HT-29 (cell line): Measurements from ENCODE around the gene TOLLIP. TPM values are rescaled to one million over a fixed set of nuclear protein-coding genes. Genes with fewer than 3 reads are reported as not detected.

Source experiments
- DNase-seq: peaks from one replicate; pipeline ENCODE4 v3.0.0-alpha.2; 2015; ENCODE audit warnings: low spot score
- total RNA-seq: library from RNA; depleted of rRNA; stranded (reverse); fragments of >200 nt; shearing (Covaris generic); gene quantifications from 2 replicates; pipeline ENCODE4 v1.2.3, GENCODE V29; 2014

TOLLIP gene
- total RNA-seq, 1 experiment from 2014 or later, result 53.6 TPM

DNA sequence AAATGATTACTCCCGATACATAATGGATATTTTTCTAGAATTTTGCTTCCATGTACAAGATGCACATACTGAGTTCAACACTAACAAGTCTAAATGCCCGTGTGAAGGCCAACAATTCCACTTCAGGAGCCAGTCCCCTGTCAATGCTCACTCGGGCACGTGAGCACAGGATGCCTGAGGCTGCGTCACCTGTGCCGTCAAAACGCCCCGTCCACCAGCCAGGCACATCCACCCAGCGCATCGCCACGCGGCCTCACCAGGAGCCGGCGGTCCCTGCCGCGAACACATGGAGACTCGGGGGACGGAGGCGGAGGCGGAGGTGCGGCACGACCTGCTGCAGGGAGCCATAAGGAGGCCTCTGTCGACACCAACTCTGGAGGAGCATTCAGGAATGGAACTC, 9.8 kb downstream of the TOLLIP start:
- no peak for DNase-seq

DNA sequence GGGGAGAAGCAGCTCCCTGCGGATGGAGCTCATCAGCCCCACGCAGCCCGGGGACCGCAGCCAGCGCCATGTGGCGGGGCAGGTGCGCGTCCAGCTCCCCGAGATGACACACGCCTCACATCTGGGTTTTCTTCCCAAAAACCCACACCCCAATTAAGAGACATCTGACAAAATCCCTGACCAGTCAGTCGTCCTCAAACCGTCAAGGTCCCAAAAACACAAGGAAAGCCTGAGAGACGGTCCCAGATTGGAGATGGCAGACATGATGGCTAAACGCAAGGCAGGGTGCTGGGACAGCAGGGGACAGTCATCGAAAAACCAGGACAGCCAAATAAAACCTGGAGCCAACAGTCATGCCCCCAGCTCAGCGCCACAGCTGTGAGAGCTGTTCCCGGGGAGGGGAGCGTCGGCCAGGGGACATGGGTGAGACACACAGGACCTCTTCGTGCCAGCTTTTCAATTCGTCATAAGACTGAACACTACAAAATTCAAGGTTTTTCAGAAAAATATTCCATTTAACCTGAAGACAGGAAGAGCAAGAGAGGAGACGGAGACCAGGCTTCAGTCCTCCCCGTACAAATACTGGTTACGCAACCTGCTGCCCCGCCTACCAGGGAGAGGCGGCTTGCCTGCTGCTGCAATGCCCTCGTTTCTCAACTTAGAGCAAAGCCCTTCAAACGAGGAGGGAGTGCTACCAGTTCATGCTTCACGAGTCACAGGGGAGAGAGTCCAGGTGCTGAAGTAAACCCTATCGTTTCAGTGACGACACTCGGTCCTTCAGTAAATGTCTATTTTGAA, 10.5 kb downstream of the TOLLIP start:
- DNase-seq, result peak; percentile 70

GRCh38 chr11:1297576-1298473, 11.6 kb downstream of the TOLLIP start:
- no peak for DNase-seq

GRCh38 chr11:1297011-1297575, 12.3 kb downstream of the TOLLIP start:
- DNase-seq, result no peak

DNA sequence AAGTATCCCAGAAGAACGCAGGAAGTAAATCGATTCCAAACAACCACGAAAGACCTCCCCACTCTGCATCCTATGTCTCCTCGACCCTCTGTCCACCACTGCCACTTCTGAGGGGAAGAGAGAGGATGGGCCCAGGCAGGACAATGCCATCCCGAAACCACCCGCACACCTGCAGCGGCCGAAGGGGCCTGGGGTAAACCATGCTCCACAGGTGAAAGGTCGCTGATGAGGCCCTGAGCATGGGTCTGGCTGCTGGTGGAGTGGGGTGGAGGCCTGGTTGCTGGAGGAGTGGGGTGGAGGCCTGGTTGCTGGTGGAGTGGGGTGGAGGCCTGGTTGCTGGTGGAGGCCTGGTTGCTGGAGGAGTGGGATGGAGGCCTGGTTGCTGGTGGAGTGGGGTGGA, 13.1 kb downstream of the TOLLIP start:
- DNase-seq, result no peak

DNA sequence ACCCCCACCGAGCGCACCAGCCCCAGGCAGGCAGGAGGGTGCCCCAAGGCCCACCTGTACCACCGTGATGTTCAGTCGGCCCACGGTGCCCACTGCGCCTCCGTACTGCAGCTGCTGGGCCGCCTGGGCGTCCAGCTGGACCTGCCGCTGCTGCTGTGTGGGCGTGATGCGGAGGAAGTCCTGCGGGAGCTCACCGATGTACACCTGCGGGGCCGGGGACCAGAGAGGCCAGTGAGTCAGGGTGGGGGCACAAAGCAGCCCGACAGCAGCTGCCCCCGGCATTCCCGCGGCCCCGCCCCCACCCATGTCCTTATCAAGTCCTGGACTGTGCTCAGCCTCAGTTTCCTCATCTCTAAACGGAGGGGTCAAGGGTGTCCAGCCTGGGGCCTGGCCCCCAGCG, 13.8 kb downstream of the TOLLIP start:
- DNase-seq, result no peak

DNA sequence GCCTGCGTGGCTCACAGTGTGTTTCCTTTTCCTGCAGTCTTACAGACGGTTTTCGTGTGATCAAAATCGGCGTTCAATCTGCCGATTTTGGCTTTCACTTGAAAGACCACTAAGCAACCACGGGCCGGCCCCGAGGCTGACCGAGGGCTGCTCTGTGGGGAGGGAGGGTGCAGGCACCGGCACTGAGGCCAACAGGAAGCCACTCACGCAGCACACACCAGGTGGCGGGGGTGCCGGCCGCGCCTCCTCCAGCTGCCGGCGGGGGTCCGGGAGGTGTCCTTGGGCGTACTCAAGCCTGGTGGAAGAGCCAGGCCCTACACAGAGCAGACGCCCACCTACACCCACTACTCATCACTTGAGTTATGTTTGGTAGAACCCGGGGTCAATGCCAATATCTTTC, 14.3 kb downstream of the TOLLIP start:
- DNase-seq, result no peak

DNA sequence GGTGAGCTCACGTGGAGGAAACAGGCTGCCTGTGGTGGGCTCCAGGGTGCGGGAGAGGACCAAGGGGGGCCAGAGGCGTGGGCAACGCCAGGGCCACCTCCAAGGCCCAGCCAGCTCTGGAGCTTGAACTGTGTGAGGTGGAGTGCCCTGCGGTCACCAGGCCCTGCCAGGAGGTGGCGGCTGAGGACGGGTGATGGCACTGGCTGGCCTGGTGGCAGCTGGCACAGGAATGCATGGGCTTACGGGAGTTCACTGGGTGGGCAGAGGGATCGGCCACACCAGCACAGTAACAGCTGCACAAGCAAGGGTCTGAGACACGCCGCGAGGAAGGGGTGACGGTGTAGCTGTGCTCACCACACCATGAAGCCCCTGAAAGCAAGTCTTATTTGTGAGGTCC, 15.8 kb downstream of the TOLLIP start:
- DNase-seq, result peak; percentile 56

DNA sequence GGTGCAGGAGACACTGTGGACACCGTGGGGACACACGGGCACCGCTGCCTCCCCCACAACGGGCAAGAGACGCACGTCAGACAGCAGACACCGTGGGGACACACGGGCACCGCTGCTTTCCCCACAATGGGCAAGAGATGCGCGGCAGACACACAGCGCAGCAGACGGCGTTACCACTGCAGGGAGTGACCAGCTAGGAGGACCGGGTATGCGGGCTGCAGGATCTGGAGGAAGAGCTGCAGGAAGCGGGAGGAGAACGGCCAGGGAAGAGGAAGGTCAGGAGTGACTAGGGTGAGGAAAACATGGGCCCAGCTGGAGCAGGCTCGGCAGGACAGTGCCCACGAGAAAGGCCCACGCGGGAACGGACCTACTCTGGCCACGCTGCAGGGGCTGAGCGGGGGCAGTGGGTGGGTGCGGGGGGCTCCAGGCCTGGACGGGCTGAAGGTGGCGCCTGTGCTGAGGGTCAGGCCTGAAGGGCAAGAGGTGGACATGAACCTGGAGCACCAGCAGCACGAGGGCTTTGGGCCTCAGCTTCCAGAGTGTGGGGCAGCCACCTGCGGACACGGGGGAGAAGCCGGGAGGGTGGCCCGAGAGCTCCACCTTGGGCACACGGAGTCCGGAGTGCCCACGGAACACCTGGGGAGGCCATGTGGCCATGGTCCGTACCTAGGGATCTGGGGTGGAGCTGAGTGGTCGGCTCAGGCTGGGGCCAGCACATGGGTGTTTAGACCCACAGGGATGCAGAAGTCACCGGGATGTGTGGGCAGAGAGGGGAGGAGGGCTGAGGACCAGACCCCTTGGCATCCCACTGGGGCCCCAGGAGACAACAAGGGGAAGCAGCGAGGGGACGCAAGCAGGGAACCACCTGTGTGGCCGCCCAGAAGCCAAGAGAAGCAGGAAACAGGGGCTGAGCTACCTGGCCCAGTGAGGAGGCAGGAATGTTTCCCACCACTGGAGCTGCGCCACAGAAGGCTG, 16.5 kb downstream of the TOLLIP start:
- no peak for DNase-seq

DNA sequence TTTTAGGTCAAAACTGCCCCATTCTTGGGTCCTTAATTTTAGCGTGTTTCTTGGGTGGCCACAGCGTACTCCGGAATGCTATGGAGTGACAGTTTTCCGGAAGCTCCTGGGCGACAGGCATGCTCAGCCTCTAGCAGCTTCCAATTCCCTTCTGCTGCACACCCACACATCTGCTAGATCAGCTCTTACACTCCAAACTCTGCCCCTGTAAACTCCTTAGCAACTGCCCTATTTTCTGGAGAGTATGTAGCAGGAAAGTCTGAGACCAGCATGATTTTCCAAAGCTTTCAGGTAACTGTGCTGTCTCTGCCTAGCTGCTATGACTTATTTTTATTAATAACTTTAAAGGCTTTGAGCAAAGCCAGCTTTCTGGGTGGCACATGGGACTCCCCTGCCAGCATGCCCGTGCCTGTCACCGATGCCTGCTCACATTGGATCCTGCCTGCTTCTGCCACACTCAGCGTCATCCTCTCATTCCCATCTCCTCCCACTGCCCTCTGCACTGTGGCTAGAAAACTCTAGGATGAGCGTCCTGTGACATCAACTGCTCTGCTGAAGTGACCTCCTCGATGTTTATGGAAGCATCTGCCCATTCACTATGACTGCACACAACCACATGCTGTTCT, 17.3 kb downstream of the TOLLIP start:
- no peak for DNase-seq

- no peak for DNase-seq
Observed at GRCh38 chr11:1291295-1292017, 18.0 kb downstream of the TOLLIP start.

GRCh38 chr11:1290052-1291040, 19.1 kb downstream of the TOLLIP start:
- no peak for DNase-seq

DNA sequence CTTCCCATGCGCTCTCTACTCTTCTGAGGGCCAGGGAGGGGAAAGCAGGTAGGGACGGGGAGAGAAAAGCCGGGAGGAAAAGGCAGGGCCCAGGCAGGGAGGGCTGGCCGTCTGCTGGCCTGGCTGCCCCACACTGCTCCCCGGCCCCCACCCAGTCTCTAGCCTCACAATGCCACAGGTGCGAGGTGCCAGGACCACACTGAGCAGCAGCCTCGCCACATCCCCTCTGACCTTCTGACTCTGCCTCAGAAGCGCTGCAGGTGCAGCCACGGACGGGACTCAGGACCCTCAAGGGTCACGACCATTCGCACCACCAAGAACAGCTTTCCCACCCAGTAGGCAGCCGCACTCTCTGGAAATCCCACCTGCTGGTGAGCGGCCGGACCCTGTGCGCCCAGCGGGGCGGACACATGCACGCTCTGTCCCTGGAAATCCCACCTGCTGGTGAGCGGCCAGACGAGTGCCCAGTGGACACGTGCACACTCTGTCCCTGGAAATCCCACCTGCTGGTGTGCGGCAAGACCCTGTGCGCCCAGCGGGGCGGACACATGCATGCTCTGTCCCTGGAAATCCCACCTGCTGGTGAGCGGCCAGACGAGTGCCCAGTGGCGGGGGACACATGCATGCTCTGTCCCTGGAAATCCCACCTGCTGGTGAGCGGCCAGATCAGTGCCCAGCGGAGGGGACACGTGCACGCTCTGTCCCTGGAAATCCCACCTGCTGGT, 20.1 kb downstream of the TOLLIP start:
- DNase-seq, result no peak

DNA sequence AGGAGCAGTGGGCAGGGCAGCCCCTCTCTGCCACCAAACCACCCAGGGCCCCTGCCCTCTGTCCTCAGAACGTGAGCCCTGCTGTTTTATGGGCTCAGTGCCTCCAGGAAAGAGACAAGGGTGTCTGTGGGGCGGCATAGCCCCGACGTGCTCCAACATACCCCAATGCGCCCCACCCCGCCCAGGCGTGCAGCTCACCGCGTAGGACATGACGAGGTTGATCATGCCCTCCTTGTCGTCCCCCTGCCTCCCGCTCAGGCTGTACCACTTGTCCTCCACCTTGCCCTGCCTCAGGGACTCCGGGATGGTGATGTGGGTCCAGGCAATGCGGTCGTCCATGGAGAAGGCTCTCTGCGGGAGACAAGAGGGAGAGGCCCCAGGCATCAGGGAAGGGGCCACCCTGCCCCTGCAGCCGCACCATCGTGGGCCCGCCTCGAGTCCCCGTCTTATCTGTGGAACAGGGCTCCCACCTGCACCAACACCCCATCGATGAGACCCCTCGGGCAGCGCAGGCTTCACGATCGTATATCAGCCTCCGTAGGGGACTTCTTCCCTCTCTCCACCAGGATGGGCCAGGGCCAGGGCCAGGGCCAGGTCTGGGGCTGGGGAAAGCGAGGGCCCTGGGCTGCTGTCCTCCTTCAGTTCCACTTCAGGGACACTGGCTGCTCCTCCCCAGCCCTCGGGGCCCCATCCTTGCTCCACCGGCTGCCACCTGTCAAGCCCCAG, 20.8 kb downstream of the TOLLIP start:
- DNase-seq, result no peak

- DNase-seq, result no peak
Observed at GRCh38 chr11:1287928-1288327, 21.5 kb downstream of the TOLLIP start.

GRCh38 chr11:1285876-1286275, 23.6 kb downstream of the TOLLIP start:
- no peak for DNase-seq

DNA sequence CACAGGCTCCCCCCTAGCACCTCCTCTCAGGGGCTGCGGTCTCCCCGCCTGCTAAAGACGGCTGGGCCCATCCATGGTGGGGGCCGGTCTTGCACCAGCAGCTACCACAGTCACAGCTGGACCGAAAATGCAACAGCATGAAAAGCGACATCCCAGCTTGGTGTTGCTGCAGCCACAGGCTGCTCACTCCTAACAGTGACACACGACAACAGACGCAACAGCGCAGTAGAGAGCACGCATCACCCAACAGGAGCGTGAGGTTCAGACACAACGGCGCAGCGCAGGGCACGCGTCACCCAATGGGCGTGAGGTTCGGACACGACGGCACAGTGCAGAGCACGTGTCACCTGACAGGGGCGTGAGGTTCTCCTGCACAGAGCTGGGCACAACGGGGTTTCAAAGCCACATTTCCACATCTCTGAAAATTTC, 24.1 kb downstream of the TOLLIP start:
- DNase-seq, result no peak
